ENCODE results near the gene INCA1. TPM values are rescaled to one million over a fixed set of nuclear protein-coding genes. Genes with fewer than 3 reads are reported as not detected.
A peak's percentile ranks its signal among the peaks of the same experiment; 100 is the strongest.

The INCA1 gene
- total RNA-seq, 2 donors from 2014 or later, result 1.6 to 4.2 TPM

- intact Hi-C loops (cut with DNase I), result loop anchor here (5.0 kb wide), 1 partner anchor 80 kb away; no protein-coding TSS in a partner anchor
- Histone ChIP-seq H3K4me3 (no peak overlapping the region), H3K27me3 (no peaks in the 10 kb centered on the region), H3K9ac (ENCODE audit: low read depth in 2 of 2, low read length in 2 of 2) (no peak overlapping the region), H3K9me3 (no peaks in the 10 kb centered on the region), H3K27ac (no peak overlapping the region), H3K36me3 (peaks cover 5% of the 10 kb centered on the region), H3K4me1 (no peaks in the 10 kb centered on the region)
- DNase-seq, result no peak
- TF ChIP-seq CTCF (IDR thresholded peaks at IDR 0.05), result no peak
These were observed 15.0 kb downstream of the INCA1 start for GRCh38 chr17:4982305-4982704.

- Histone ChIP-seq H3K9me3 (no peaks in the 10 kb centered on the region), H3K36me3 (peaks cover 5% of the 10 kb centered on the region), H3K4me1 (no peaks in the 10 kb centered on the region), H3K27ac (no peak overlapping the region), H3K9ac (ENCODE audit: low read depth in 2 of 2, low read length in 2 of 2) (no peak overlapping the region), H3K27me3 (no peaks in the 10 kb centered on the region), H3K4me3 (no peak overlapping the region)
- peak; percentile 78 for TF ChIP-seq CTCF (IDR thresholded peaks at IDR 0.05)
- peak; percentile 56 for DNase-seq
- intact Hi-C loops (cut with DNase I), result loop anchor here (5.0 kb wide), 1 partner anchor 82 kb away; no protein-coding TSS in a partner anchor
These were observed 16.6 kb downstream of the INCA1 start for GRCh38 chr17:4980644-4981216.

GRCh38 chr17:4978726-4979125 is 18.6 kb downstream of the INCA1 start:
- no peaks in the 10 kb centered on the region for H3K36me3 ChIP-seq
- H3K27ac ChIP-seq, result no peak overlapping the region
- no peaks in the 10 kb centered on the region for H3K27me3 ChIP-seq
- H3K4me3 ChIP-seq, result no peak overlapping the region
- no peak overlapping the region for H3K9ac ChIP-seq (ENCODE audit: low read depth in 2 of 2, low read length in 2 of 2)
- H3K9me3 ChIP-seq, result no peaks in the 10 kb centered on the region
- H3K4me1 ChIP-seq, result no peaks in the 10 kb centered on the region
- no peak for TF ChIP-seq CTCF (IDR thresholded peaks at IDR 0.05)
- no peak for DNase-seq
- intact Hi-C loops (cut with DNase I), result no loop called here

- no peak for DNase-seq
- Histone ChIP-seq H3K9ac (ENCODE audit: low read depth in 2 of 2, low read length in 2 of 2) (no peak overlapping the region), H3K4me3 (no peak overlapping the region), H3K27me3 (no peaks in the 10 kb centered on the region), H3K27ac (no peak overlapping the region), H3K36me3 (no peaks in the 10 kb centered on the region), H3K4me1 (no peaks in the 10 kb centered on the region), H3K9me3 (no peaks in the 10 kb centered on the region)
- intact Hi-C loops (cut with DNase I), result loop anchor here (5.0 kb wide), 1 partner anchor 72 kb away; the partner anchor contains the start of gene CHRNE
- no peak for TF ChIP-seq CTCF (IDR thresholded peaks at IDR 0.05)
These were observed 23.1 kb downstream of the INCA1 start for GRCh38 chr17:4974115-4974670.

GRCh38 chr17:4973256-4974114 is 23.8 kb downstream of the INCA1 start:
- TF ChIP-seq CTCF (IDR thresholded peaks at IDR 0.05), result no peak
- intact Hi-C loops (cut with DNase I), result loop anchor here (5.0 kb wide), 1 partner anchor 71 kb away; the partner anchor contains the start of gene CHRNE
- DNase-seq, result no peak
- no peak overlapping the region for H3K9ac ChIP-seq (ENCODE audit: low read depth in 2 of 2, low read length in 2 of 2)
- no peaks in the 10 kb centered on the region for H3K27me3 ChIP-seq
- H3K36me3 ChIP-seq, result no peaks in the 10 kb centered on the region
- no peaks in the 10 kb centered on the region for H3K9me3 ChIP-seq
- no peak overlapping the region for H3K4me3 ChIP-seq
- no peaks in the 10 kb centered on the region for H3K4me1 ChIP-seq
- H3K27ac ChIP-seq, result no peak overlapping the region
